HepG2 (cell line): Measurements from ENCODE around the gene SOCS1. TPM values are rescaled to one million over a fixed set of nuclear protein-coding genes. Genes with fewer than 3 reads are reported as not detected.

ENCODE experiments used
- CBX5 ChIP-seq: sonication (generic); formaldehyde crosslinking; IDR thresholded peaks from 2 replicates; pipeline ENCODE4 v1.4.0; 2020; ENCODE audit warnings: missing genetic modification reagents, borderline replicate concordance
- DNMT3B ChIP-seq: conservative IDR thresholded peaks from 2 replicates; pipeline ENCODE4 v1.6.1; 2016; ENCODE audit warnings: missing biosample characterization, control low read depth
- FOSL2 ChIP-seq: sonication (generic); formaldehyde crosslinking; IDR thresholded peaks from 2 replicates; pipeline ENCODE4 v1.4.0; 2020; ENCODE audit warnings: missing genetic modification reagents
- FOXM1 ChIP-seq: sonication (generic); formaldehyde crosslinking; IDR thresholded peaks from 2 replicates; pipeline ENCODE4 v1.5.0; 2020; ENCODE audit warnings: missing genetic modification reagents
- GABPA ChIP-seq, 2 experiments: IDR thresholded peaks; 2 replicates each; pipeline ENCODE4 v1.6.1; 2011 to 2016; ENCODE audit warnings: low read depth in 2 of 2, low read length in 1 of 2, missing biosample characterization in 1 of 2, missing genetic modification characterization in 1 of 2
- HMGA1 ChIP-seq: sonication (generic); formaldehyde crosslinking; conservative IDR thresholded peaks from 2 replicates; pipeline ENCODE4 v1.4.0; 2020; ENCODE audit warnings: missing genetic modification reagents
- NFYB ChIP-seq: sonication (generic); formaldehyde crosslinking; IDR thresholded peaks from 2 replicates; pipeline ENCODE4 v1.4.0; 2020; ENCODE audit warnings: missing genetic modification reagents
- NR2F1 ChIP-seq, 2 experiments: fragments of 450-650 bp in 1 of 2; formaldehyde crosslinking in 1 of 2; IDR thresholded peaks; 2 replicates each; pipeline versions ENCODE4 v1.5.0 to v1.6.1; 2016 to 2020; ENCODE audit warnings: mild to moderate bottlenecking in 1 of 2, missing compliant biosample characterization in 1 of 2, missing genetic modification reagents in 1 of 2, moderate library complexity in 1 of 2
- SCMH1 ChIP-seq: sonication (generic); formaldehyde crosslinking; IDR thresholded peaks from 2 replicates; pipeline ENCODE4 v1.9.0; 2021; ENCODE audit warnings: missing genetic modification reagents, mild to moderate bottlenecking, borderline replicate concordance
- SP1 ChIP-seq, 2 experiments: fragments of 450-650 bp in 1 of 2; sonication (generic) in 1 of 2; formaldehyde crosslinking in 1 of 2; IDR thresholded peaks; 2 replicates each; pipeline versions ENCODE4 v1.4.0 to v1.6.1; 2016 to 2020; ENCODE audit warnings: missing genetic modification reagents in 1 of 2
- SRY ChIP-seq: sonication (generic); formaldehyde crosslinking; IDR thresholded peaks from 2 replicates; pipeline ENCODE4 v1.8.0; 2022; ENCODE audit warnings: mild to moderate bottlenecking, missing genetic modification reagents
- TBL1XR1 ChIP-seq: fragments of 150-350 bp; IDR thresholded peaks from 2 replicates; pipeline ENCODE4 v1.6.1; 2014; ENCODE audit warnings: borderline replicate concordance, low read length; ENCODE audit not compliant: partially characterized antibody
- YEATS4 ChIP-seq: sonication (generic); formaldehyde crosslinking; IDR thresholded peaks from 2 replicates; pipeline ENCODE4 v1.4.0; 2020; ENCODE audit warnings: missing genetic modification reagents, borderline replicate concordance
- ZBTB21 ChIP-seq: sonication (generic); formaldehyde crosslinking; IDR thresholded peaks from 2 replicates; pipeline ENCODE4 v1.4.0; 2020; ENCODE audit warnings: missing genetic modification reagents
- ZNF17 ChIP-seq: sonication (generic); formaldehyde crosslinking; IDR thresholded peaks from 2 replicates; pipeline ENCODE4 v1.5.0; 2020; ENCODE audit warnings: mild to moderate bottlenecking, missing genetic modification reagents
- ZNF317 ChIP-seq: sonication (generic); formaldehyde crosslinking; IDR thresholded peaks from 2 replicates; pipeline ENCODE4 v1.5.0; 2020; ENCODE audit warnings: mild to moderate bottlenecking, missing genetic modification reagents
- ZNF343 ChIP-seq: sonication (generic); formaldehyde crosslinking; IDR thresholded peaks from 2 replicates; pipeline ENCODE4 v1.4.0; 2020; ENCODE audit warnings: mild to moderate bottlenecking, missing genetic modification reagents
- ZNF546 ChIP-seq: sonication (generic); formaldehyde crosslinking; conservative IDR thresholded peaks from 2 replicates; pipeline ENCODE4 v1.8.1; 2023; ENCODE audit warnings: mild to moderate bottlenecking, missing genetic modification reagents
- ZNF788 ChIP-seq: sonication (generic); formaldehyde crosslinking; IDR thresholded peaks from 2 replicates; pipeline ENCODE4 v1.5.0; 2020; ENCODE audit warnings: mild to moderate bottlenecking, missing genetic modification reagents, borderline replicate concordance
- polyA plus RNA-seq, 8 experiments: library from polyadenylated mRNA; depleted of rRNA in 3 of 8; stranded (reverse) in 7 of 8; unstranded in 1 of 8; fragments of >200 nt; fragmentation: Illumina TruSeq in 4 of 8; extraction: Trizol in 4 of 8; gene quantifications; 2 replicates each; pipeline versions ENCODE4 v1.2.1 to v1.2.3, GENCODE V29; 2011 to 2016; ENCODE audit warnings: low read depth in 4 of 8, missing spikeins in 1 of 8, mixed read lengths in 1 of 8; ENCODE audit not compliant: insufficient read depth in 1 of 8
- total RNA-seq, 5 experiments: library from RNA; depleted of rRNA; stranded (reverse); fragments of >200 nt; fragmentation: Illumina TruSeq; extraction: Trizol; gene quantifications; 2 replicates each; pipeline ENCODE4 v1.2.3, GENCODE V29; 2016; ENCODE audit warnings: low read depth in 1 of 5
- TF ChIP-seq, protein P1 (sequence below): IDR thresholded peaks from 2 replicates; pipeline ENCODE4 v1.6.1; 2012; ENCODE audit warnings: low read length, improper control_type of control experiment
- TF ChIP-seq, protein P2 (sequence below), 2 experiments: sonication (generic) in 1 of 2; formaldehyde crosslinking in 1 of 2; IDR thresholded peaks; 2 replicates each; pipeline versions ENCODE4 v1.5.1 to v1.6.1; 2011 to 2020; ENCODE audit warnings: borderline replicate concordance in 1 of 2, low read depth in 1 of 2, low read length in 1 of 2, mild to moderate bottlenecking in 1 of 2, missing genetic modification reagents in 1 of 2, moderate library complexity in 1 of 2

Gene SOCS1
- total and polyA plus RNA-seq, 2 of the 13 experiments (the other 11 are each of a cell fraction or from before 2014, with no cell fraction given): 5.3 to 6.3 TPM

DNA sequence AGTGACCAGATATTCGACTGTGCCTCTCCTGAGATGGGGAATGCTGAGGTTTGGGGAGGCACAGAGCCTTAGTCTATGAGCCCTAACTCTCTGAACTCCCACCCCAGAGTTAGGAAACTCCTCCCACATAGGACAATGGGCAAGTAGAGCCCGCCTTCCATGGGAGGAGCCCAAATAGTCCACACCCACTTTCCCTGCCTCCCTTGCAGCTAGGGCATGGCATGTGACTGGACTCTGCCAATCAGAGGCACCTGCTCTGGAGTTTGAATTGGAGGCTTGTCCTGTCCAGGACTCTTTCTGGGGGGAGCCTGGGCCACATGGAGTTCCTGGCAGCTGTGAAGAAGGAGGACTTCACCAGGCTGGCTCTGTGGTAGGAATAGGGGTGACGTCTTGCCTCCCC is 48.4 kb downstream of the SOCS1 start (continued):
- TF ChIP-seq ZNF343 (CRISPR knock-in tag) (no peak), ZBTB21 (CRISPR knock-in tag) (no peak), DNMT3B (CRISPR knock-in tag) (no peak), NFYB (CRISPR knock-in tag) (peak; percentile 47; the same call in 1 of the 2 replicates), ZNF546 (CRISPR knock-in tag) (no peak), CBX5 (CRISPR knock-in tag) (peak; percentile 19; the same call in 1 of the 2 replicates), FOXM1 (CRISPR knock-in tag) (no peak), ZNF17 (CRISPR knock-in tag) (no peak), SRY (CRISPR knock-in tag) (no peak), ZNF788 (CRISPR knock-in tag) (no peak), YEATS4 (CRISPR knock-in tag) (no peak), SCMH1 (CRISPR knock-in tag) (no peak), NR2F1 (CRISPR knock-in tag; IDR thresholded peaks at IDR 0.05) (no peak), GABPA (IDR thresholded peaks at IDR 0.05; ENCODE audit: low read depth, low read length) (no peak), GABPA (CRISPR knock-in tag; IDR thresholded peaks at IDR 0.05; ENCODE audit: low read depth) (no peak), HMGA1 (CRISPR knock-in tag) (no peak), SP1 (IDR thresholded peaks at IDR 0.05) (no peak), SP1 (CRISPR knock-in tag; IDR thresholded peaks at IDR 0.05) (peak; percentile 54; the same call in 1 of the 2 replicates), ZNF317 (no peak), TBL1XR1 (no peak), FOSL2 (CRISPR knock-in tag) (no peak)
- TF ChIP-seq, protein P1, sequence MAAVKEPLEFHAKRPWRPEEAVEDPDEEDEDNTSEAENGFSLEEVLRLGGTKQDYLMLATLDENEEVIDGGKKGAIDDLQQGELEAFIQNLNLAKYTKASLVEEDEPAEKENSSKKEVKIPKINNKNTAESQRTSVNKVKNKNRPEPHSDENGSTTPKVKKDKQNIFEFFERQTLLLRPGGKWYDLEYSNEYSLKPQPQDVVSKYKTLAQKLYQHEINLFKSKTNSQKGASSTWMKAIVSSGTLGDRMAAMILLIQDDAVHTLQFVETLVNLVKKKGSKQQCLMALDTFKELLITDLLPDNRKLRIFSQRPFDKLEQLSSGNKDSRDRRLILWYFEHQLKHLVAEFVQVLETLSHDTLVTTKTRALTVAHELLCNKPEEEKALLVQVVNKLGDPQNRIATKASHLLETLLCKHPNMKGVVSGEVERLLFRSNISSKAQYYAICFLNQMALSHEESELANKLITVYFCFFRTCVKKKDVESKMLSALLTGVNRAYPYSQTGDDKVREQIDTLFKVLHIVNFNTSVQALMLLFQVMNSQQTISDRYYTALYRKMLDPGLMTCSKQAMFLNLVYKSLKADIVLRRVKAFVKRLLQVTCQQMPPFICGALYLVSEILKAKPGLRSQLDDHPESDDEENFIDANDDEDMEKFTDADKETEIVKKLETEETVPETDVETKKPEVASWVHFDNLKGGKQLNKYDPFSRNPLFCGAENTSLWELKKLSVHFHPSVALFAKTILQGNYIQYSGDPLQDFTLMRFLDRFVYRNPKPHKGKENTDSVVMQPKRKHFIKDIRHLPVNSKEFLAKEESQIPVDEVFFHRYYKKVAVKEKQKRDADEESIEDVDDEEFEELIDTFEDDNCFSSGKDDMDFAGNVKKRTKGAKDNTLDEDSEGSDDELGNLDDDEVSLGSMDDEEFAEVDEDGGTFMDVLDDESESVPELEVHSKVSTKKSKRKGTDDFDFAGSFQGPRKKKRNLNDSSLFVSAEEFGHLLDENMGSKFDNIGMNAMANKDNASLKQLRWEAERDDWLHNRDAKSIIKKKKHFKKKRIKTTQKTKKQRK: no peak
- TF ChIP-seq, protein P2, sequence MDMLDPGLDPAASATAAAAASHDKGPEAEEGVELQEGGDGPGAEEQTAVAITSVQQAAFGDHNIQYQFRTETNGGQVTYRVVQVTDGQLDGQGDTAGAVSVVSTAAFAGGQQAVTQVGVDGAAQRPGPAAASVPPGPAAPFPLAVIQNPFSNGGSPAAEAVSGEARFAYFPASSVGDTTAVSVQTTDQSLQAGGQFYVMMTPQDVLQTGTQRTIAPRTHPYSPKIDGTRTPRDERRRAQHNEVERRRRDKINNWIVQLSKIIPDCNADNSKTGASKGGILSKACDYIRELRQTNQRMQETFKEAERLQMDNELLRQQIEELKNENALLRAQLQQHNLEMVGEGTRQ (IDR thresholded peaks at IDR 0.05; ENCODE audit: low read depth, low read length): peak; percentile 51
- TF ChIP-seq, protein P2 (CRISPR knock-in tag; IDR thresholded peaks at IDR 0.05; ENCODE audit: borderline replicate concordance): no peak
